HUDEP-2 (cell line): ENCODE data around the gene METTL27.
"Not testable (repeated sequence)": the region's sequence is repeated elsewhere in the genome, so short reads cannot be mapped to it uniquely, and the experiment has no call there.

Experiments
- DNase-seq, 76 experiments: peaks; one replicate each; lab custom pipeline; 2025; ENCODE audit not compliant: unreplicated experiment in 76 of 76; lab: John Stamatoyannopoulos, UW

The METTL27 gene

DNA sequence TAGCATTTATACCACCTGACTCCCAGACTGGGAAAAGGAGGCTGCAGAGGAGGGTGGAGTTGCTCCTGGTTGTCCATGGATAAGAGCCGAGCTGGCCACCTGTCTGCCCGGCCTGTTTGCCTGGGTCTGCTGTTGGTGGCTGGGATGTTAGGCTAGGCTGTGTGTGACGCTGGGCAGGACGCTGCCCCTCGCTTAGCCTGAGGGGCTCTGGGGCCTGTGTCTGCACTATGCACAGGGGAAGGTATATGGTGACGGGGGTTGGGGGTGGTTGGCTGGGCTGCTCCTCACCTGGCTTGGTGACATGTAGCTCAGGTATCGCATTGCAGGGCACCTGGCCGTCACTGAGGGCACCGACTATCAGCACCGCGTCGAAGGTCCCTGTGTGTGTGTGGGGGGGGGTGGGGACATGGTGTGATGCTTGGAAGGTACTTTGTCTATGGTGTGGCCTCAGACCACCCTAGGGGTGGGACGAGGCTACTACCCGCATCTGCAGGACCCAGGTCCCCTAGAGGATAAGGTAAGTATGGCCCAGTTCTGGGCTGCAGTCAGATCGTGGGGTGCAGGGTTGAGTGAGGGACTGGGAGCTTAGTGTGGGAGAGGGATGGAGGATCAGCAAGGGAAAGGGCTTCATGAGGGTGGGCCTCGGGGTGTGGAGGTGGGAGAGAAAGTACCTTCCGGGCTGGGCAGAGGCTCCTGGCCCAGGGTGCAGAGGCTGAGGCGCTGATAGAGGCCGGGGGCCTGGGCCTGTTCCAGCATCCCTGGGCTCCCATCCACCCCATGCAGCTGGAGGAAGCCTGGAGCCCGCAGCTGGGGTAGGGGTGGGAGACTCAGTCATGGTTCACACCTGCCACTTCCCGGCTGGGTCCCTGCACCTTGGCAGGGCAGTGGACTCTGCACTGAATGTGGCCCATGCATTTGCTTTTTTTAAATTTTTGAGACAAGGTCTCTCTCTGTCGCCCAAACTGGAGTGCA is 2.3 kb downstream of the METTL27 start:
- DNase-seq: peak in 1 of 76 experiments; percentile 1

GRCh38 chr7:73839290-73839689 is 3.0 kb downstream of the METTL27 start:
- DNase-seq: no peak

- no peak for DNase-seq
Measured at GRCh38 chr7:73838642-73839041, 3.7 kb downstream of the METTL27 start.

DNA sequence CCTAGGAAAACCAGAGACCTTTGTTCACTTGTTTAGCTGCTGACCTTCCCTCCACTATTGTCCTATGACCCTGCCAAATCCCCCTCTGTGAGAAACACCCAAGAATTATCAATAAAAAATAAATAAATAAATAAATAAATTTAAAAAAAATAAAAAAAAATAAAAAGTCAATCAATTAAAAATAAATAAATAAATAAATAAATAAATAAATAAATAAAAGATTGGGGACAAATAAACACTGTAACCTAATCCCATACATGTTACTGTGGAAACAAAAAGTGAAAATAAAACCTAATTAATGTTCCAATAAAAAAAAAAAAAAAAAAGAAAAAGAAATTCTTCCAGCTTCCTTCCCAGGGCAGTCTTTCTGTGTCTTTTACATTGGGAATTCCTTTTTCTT is 5.1 kb downstream of the METTL27 start:
- not testable (repeated sequence) for DNase-seq

GRCh38 chr7:73834626-73835191 is 7.6 kb downstream of the METTL27 start:
- DNase-seq: no peak

- no peak for DNase-seq
Measured at GRCh38 chr7:73833251-73833919, 8.9 kb downstream of the METTL27 start.

- DNase-seq: no peak
Measured at GRCh38 chr7:73832806-73833205, 9.5 kb downstream of the METTL27 start.

DNA sequence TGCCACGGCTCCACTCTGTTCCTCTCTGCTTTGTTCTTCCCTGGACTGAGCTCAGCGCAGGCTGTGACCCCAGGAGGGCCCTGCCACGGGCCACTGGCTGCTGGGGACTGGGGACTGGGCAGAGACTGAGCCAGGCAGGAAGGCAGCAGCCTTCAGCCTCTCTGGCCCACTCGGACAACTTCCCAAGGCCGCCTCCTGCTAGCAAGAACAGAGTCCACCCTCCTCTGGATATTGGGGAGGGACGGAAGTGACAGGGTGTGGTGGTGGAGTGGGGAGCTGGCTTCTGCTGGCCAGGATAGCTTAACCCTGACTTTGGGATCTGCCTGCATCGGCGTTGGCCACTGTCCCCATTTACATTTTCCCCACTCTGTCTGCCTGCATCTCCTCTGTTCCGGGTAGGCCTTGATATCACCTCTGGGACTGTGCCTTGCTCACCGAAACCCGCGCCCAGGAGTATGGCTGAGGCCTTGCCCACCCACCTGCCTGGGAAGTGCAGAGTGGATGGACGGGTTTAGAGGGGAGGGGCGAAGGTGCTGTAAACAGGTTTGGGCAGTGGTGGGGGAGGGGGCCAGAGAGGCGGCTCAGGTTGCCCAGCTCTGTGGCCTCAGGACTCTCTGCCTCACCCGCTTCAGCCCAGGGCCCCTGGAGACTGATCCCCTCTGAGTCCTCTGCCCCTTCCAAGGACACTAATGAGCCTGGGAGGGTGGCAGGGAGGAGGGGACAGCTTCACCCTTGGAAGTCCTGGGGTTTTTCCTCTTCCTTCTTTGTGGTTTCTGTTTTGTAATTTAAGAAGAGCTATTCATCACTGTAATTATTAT is 10.3 kb downstream of the METTL27 start:
- no peak for DNase-seq

DNA sequence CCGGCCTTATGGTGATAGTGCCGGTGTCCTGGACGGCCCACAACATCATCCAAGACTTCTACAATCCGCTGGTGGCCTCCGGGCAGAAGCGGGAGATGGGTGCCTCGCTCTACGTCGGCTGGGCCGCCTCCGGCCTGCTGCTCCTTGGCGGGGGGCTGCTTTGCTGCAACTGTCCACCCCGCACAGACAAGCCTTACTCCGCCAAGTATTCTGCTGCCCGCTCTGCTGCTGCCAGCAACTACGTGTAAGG is 10.8 kb downstream of the METTL27 start:
- DNase-seq: no peak

DNA sequence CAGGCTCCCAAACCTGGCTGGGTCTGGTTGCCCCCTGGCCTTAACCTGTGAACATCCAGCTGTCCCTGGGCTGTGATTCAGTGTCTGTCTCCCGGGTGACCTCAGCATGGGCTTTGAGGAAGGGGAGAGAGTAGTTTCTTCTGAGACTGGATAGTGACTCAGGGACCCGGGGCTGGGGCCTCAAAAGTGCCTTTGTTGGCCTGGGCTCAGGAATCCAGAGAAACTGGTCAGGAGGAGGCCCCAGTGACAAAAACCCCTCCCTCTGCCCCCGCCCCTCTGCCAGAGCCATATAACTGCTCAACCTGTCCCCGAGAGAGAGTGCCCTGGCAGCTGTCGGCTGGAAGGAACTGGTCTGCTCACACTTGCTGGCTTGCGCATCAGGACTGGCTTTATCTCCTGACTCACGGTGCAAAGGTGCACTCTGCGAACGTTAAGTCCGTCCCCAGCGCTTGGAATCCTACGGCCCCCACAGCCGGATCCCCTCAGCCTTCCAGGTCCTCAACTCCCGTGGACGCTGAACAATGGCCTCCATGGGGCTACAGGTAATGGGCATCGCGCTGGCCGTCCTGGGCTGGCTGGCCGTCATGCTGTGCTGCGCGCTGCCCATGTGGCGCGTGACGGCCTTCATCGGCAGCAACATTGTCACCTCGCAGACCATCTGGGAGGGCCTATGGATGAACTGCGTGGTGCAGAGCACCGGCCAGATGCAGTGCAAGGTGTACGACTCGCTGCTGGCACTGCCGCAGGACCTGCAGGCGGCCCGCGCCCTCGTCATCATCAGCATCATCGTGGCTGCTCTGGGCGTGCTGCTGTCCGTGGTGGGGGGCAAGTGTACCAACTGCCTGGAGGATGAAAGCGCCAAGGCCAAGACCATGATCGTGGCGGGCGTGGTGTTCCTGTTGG is 11.4 kb downstream of the METTL27 start, which contains the start of gene CLDN4:
Gene CLDN4, plus strand, starts transcription at position 316 of the 903 bp plus-strand sequence. Its CDS starts 206 bp downstream, at position 522.
- no peak for DNase-seq

GRCh38 chr7:73829921-73830680 is 12.2 kb downstream of the METTL27 start:
- DNase-seq: no peak

DNA sequence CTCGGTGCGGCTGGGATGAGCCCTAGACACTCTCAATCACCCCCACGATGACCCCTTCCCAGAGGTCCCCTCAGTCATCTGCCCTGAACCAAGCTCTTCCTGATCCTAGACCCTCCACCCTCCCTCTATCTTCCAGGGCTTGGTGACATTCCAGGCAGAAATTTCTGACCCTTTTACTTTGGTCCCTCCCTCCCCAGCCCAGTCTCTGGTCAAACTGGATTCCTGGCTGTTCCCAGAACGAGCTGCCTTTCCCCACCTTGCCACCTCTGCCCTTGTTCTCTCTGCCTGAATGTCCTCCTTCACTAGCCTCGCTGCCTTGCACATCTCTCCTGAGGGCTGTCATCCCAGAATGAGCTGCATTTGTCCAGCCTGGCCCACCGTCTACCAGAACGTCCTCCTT is 12.8 kb downstream of the METTL27 start:
- DNase-seq: no peak

DNA sequence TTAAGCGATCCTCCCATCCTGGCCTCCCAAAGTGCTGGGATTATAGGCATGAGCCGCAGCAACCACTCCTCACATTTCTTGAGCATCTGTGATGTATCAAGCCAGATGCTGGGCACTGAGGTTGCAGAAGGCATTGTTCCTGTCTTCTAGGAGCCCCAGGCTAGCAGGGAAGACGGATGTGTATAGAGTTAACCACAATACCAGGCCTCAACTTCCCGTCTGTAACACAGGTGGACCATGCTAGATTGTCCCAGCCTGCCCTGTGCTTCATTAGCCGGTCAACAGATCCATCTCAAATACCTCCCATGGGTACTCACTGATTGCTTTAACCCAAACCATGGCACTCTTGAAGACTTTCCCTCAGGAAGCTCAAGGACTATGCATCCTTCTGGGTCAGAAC is 13.3 kb downstream of the METTL27 start:
- no peak for DNase-seq

DNA sequence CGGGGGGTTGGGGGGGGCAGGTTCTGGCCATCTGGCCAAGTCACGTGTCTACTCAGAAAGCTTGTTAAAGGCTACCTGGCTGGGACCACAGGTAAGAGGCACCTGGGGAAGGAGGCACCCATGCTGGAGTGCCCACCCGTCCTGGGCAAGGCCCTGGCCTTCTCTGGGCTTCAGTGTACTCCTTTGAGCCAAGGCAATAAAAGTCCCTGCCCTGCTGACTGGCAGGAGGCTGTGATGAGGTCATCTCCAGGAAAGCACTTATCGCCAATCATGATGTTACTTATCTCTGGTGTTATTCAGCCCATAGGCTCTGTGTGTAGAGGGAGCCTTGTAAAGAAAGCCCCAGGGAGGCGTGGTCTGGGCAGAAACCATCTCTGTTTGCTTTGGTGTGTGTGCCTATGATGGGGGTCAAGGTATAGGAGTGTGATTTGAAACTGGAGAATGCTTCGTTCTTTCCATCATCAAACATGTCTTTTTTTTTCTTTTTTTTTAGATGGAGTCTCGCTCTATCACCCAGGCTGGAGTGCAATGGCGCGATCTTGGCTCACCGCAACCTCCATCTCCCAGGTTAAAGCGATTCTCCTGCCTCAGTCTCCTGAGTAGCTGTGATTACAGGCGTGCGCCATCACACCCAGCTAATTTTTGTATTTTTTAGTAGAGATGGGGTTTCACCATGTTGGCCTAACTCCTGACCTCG is 14.1 kb downstream of the METTL27 start:
- DNase-seq: peak in 69 of 76 experiments; percentile 17 to 88 (median 66)

DNA sequence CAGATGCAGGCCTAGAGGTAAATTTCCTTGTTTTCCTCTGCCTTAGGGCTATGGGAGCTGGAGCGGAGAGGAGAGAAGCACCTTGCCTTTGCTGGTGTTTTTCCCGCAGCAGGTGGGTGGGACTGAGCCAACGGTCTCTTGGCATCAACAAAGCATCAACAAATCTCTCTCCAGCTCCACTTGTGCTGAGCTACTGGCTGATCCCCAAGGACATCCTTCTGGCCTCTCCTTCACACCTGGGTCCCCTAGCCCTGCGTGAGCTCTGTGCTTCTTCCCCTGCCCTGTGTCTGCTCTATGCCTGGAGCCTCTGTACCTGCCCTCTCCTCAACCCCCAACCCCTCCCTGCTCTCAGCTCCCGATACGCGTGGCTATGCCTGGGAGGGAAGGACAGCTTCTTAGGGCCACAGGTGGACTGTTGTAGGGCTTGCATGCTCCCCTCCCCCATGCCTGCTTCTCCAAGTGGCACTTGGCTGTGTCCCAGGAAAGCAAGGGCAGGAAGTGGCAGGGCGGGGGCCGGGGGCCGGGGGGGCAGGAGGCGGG is 14.7 kb downstream of the METTL27 start:
- peak in 61 of 76 experiments; percentile 7 to 77 (median 55) for DNase-seq

DNA sequence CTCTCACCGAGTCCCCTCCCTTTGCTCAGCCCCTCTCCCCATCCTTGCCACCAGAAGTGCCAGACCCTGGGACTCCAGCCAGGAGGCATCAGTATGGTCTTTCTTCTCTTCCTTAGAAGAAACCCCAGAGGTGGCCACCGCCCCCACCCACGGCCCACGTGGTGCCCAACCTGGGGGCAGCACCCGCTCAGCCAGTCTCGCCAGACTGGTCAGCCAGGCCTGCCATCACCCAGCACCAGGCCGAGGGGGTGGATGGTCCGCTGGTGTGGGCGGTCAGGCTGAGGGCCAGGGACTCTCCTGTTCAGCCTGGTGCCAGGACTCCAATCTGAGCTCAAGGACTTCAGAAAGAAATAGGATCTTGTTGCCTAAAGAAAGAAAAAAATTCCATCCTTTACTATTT is 17.3 kb downstream of the METTL27 start:
- DNase-seq: no peak

DNA sequence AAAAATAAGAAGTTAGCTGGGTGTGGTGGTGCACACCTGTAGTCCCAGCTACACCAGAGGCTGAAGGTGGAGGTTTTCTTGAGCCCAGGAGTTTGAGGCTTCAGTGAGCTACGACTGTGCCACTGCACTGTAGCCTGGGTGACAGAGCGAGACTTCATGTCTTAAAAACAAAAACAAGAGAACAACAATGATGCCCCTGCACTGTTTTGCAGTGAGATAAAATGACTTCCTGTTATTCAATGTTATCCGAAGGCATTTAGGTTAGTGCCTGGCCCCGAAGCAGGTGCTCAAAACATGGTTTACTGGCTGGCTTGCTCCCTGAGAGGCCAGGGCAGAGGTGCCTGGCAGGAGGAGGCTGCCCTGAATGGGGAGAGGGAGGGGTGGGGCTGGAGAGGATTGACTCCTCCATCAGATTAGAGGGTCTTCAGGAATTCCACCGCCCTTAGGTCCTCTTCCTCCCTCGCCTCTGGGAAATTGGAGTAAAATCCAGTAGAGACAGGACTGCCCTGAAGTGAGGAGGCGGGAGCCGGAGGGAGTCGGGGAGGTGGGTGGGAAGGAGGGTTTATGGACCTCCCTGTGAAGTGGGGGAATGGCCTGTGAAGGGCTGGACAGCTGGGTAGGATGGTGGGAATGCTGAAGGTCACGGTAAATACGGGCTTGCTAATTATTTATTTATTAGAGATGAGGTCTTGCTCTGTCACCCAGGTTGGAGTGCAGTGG is 18.3 kb downstream of the METTL27 start:
- no peak for DNase-seq

- no peak for DNase-seq
Measured at GRCh38 chr7:73823257-73823656, 19.1 kb downstream of the METTL27 start.
